Measurements from ENCODE around the gene IRGQ.

- TF ChIP-seq, protein P1, sequence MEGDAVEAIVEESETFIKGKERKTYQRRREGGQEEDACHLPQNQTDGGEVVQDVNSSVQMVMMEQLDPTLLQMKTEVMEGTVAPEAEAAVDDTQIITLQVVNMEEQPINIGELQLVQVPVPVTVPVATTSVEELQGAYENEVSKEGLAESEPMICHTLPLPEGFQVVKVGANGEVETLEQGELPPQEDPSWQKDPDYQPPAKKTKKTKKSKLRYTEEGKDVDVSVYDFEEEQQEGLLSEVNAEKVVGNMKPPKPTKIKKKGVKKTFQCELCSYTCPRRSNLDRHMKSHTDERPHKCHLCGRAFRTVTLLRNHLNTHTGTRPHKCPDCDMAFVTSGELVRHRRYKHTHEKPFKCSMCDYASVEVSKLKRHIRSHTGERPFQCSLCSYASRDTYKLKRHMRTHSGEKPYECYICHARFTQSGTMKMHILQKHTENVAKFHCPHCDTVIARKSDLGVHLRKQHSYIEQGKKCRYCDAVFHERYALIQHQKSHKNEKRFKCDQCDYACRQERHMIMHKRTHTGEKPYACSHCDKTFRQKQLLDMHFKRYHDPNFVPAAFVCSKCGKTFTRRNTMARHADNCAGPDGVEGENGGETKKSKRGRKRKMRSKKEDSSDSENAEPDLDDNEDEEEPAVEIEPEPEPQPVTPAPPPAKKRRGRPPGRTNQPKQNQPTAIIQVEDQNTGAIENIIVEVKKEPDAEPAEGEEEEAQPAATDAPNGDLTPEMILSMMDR (IDR thresholded peaks at IDR 0.05) = no peak
- no peak for TF ChIP-seq ZFX (IDR thresholded peaks at IDR 0.05; ENCODE audit: borderline replicate concordance)
Observed at GRCh38 chr19:43642531-43642930, 46.6 kb upstream of the IRGQ start.
